Thyroid gland (tissue), 4 donors: ENCODE measurements around the gene B3GNT8.

Experiments used
- POLR2A ChIP-seq, 2 donors: fragments of 450-650 bp; IDR thresholded peaks; one replicate each; pipeline ENCODE4 v1.6.1; 2017; ENCODE audit warnings: antibody characterized with exemption in 2 of 2, mild to moderate bottlenecking in 2 of 2, moderate library complexity in 1 of 2
- TF ChIP-seq, protein P1 (sequence below), 6 experiments: fragments of 200-600 bp in 3 of 6; fragments of 450-650 bp in 3 of 6; sonication (generic) in 3 of 6; IDR thresholded peaks; one replicate each; pipeline ENCODE4 v1.5.1; 2016 to 2019; ENCODE audit warnings: antibody characterized with exemption in 6 of 6, mild to moderate bottlenecking in 2 of 6, inconsistent platforms in 1 of 6, moderate library complexity in 1 of 6

GRCh38 chr19:41416194-41416674 lies 10.9 kb downstream of the B3GNT8 start:
- no peak for TF ChIP-seq POLR2A (IDR thresholded peaks at IDR 0.05)
- TF ChIP-seq, protein P1, sequence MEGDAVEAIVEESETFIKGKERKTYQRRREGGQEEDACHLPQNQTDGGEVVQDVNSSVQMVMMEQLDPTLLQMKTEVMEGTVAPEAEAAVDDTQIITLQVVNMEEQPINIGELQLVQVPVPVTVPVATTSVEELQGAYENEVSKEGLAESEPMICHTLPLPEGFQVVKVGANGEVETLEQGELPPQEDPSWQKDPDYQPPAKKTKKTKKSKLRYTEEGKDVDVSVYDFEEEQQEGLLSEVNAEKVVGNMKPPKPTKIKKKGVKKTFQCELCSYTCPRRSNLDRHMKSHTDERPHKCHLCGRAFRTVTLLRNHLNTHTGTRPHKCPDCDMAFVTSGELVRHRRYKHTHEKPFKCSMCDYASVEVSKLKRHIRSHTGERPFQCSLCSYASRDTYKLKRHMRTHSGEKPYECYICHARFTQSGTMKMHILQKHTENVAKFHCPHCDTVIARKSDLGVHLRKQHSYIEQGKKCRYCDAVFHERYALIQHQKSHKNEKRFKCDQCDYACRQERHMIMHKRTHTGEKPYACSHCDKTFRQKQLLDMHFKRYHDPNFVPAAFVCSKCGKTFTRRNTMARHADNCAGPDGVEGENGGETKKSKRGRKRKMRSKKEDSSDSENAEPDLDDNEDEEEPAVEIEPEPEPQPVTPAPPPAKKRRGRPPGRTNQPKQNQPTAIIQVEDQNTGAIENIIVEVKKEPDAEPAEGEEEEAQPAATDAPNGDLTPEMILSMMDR (IDR thresholded peaks at IDR 0.05): no peak
